Measurements from ENCODE around the gene USP34. TPM values are rescaled to one million over a fixed set of nuclear protein-coding genes. Genes with fewer than 3 reads are reported as not detected.

The USP34 gene
- total and polyA plus RNA-seq, 2 of the 4 experiments (the other 2 are of a cell fraction) = 34.7 to 128 TPM

DNA sequence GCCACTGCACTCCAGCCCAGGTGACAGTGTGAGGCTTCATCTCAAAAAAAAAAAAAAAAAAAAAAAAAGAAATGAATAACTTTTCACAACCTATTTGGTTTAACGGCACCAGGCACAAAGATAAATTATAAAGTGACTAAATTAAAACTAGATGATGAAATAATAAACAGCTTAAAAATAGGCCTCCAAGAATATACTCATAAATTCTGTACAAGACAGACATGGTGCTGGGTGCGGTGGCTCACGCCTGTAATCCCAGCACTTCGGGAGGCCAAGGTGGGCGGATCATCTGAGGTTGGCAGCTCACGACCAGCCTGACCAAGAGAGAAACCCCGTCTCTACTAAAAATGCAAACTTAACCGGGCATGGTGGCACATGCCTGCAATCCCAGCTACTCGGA lies 19.7 kb downstream of the USP34 start:
- no peak for ATAC-seq (ENCODE audit: low read depth)
- no peak overlapping the region for H3K56ac ChIP-seq (ENCODE audit: extremely low read depth, insufficient read depth, low read length)
- ChIA-PET POLR2A (ENCODE audit: unreplicated experiment) (interaction anchor here (0.5 kb wide), 1 partner anchor 8 kb away, joined by 10 read pairs; no protein-coding TSS in a partner anchor), CTCF (no interaction called here)
- no peak overlapping the region for H4K91ac ChIP-seq (ENCODE audit: insufficient read depth, low read depth, low read length)
- H2AK5ac ChIP-seq (ENCODE audit: low read depth, low read length) = no peak overlapping the region
- H3K27me3 ChIP-seq (ENCODE audit: control insufficient read depth, insufficient read depth, low read length) = no peaks in the 10 kb centered on the region
- dilution Hi-C loops (cut with HindIII; ENCODE audit: low sequenced_read_pairs, unreplicated experiment) = no loop called here
- H2BK20ac ChIP-seq (ENCODE audit: low read depth, low read length) = no peak overlapping the region
- no peak overlapping the region for H3K18ac ChIP-seq (ENCODE audit: low read depth, low read length)
- DNase-seq = no peak
- H3K23ac ChIP-seq (ENCODE audit: low read depth, low read length) = no peak overlapping the region
- no peak overlapping the region for H4K5ac ChIP-seq (ENCODE audit: low read depth, low read length)
- H3K4ac ChIP-seq (ENCODE audit: low read depth, low read length) = no peak overlapping the region
- intact Hi-C loops (cut with micrococcal nuclease) = no loop called here
- 0 out of 2 replicates have a peak, but pooled peaks cover 3% of the 10 kb centered on the region for H3K9me1 ChIP-seq (ENCODE audit: insufficient read depth, low read length)
- H3K36me3 ChIP-seq (ENCODE audit: control insufficient read depth, insufficient read depth, low read length) = peaks cover 6% of the 10 kb centered on the region; the same call in 1 of the 2 replicates
- H4K8ac ChIP-seq (ENCODE audit: low read depth in 2 of 2, low read length in 2 of 2) = no peak overlapping the region
- no peak overlapping the region for H3K4me3 ChIP-seq (ENCODE audit: insufficient read depth, low read depth, low read length)
- H3K4me1 ChIP-seq (ENCODE audit: control insufficient read depth, insufficient read depth, low read length) = no peaks in the 10 kb centered on the region; the same call in 1 of the 2 replicates
- H2BK5ac ChIP-seq (ENCODE audit: low read depth, low read length, poor library complexity, severe bottlenecking) = no peak overlapping the region
- H2BK15ac ChIP-seq (ENCODE audit: low read depth, low read length) = no peak overlapping the region
- H3K27ac ChIP-seq (ENCODE audit: insufficient read depth, low read length) = no peak overlapping the region
- no peak overlapping the region for H3K9ac ChIP-seq (ENCODE audit: low read depth, low read length)
- H2AFZ ChIP-seq (replicated peaks; ENCODE audit: low read length, poor library complexity) = no peak overlapping the region
- H2AK9ac ChIP-seq (replicated peaks; ENCODE audit: low read depth, low read length, poor library complexity) = no peak overlapping the region
- no peaks in the 10 kb centered on the region; the same call in 1 of the 2 replicates for H3K9me3 ChIP-seq (ENCODE audit: control insufficient read depth, insufficient read depth, low read length)
- H3K4me2 ChIP-seq (ENCODE audit: low read depth, low read length) = no peak overlapping the region
- no peak overlapping the region for H3K14ac ChIP-seq (replicated peaks; ENCODE audit: low read depth, low read length)
- TF ChIP-seq, protein P1, sequence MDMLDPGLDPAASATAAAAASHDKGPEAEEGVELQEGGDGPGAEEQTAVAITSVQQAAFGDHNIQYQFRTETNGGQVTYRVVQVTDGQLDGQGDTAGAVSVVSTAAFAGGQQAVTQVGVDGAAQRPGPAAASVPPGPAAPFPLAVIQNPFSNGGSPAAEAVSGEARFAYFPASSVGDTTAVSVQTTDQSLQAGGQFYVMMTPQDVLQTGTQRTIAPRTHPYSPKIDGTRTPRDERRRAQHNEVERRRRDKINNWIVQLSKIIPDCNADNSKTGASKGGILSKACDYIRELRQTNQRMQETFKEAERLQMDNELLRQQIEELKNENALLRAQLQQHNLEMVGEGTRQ (IDR thresholded peaks at IDR 0.05; ENCODE audit: low read depth, low read length) = no peak
- TF ChIP-seq RFX5 (IDR thresholded peaks at IDR 0.05; ENCODE audit: low read depth, low read length) (no peak), MAZ (IDR thresholded peaks at IDR 0.05; ENCODE audit: borderline replicate concordance, low read depth, low read length) (no peak), POLR2A (IDR thresholded peaks at IDR 0.05; ENCODE audit: low read depth, low read length) (no peak), MXI1 (IDR thresholded peaks at IDR 0.05; ENCODE audit: borderline replicate concordance, low read depth, low read length) (no peak), SMC3 (IDR thresholded peaks at IDR 0.05; ENCODE audit: low read depth, low read length) (no peak), CEBPB (IDR thresholded peaks at IDR 0.05; ENCODE audit: low read depth, low read length) (no peak), NFE2L2 (IDR thresholded peaks at IDR 0.05; ENCODE audit: low read depth, low read length) (no peak), MAFK (IDR thresholded peaks at IDR 0.05; ENCODE audit: low read depth, low read length) (no peak), FOS (IDR thresholded peaks at IDR 0.05; ENCODE audit: low read depth, low read length) (no peak), RCOR1 (IDR thresholded peaks at IDR 0.05; ENCODE audit: insufficient replicate concordance, low read length) (no peak), RAD21 (IDR thresholded peaks at IDR 0.05; ENCODE audit: low read length) (no peak), BHLHE40 (IDR thresholded peaks at IDR 0.05; ENCODE audit: low read depth, low read length) (no peak), CHD1 (IDR thresholded peaks at IDR 0.05; ENCODE audit: low read depth, low read length) (no peak)
- TF ChIP-seq, protein P2, sequence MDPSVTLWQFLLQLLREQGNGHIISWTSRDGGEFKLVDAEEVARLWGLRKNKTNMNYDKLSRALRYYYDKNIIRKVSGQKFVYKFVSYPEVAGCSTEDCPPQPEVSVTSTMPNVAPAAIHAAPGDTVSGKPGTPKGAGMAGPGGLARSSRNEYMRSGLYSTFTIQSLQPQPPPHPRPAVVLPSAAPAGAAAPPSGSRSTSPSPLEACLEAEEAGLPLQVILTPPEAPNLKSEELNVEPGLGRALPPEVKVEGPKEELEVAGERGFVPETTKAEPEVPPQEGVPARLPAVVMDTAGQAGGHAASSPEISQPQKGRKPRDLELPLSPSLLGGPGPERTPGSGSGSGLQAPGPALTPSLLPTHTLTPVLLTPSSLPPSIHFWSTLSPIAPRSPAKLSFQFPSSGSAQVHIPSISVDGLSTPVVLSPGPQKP (IDR thresholded peaks at IDR 0.05; ENCODE audit: borderline replicate concordance, low read depth, low read length) = no peak
- TF ChIP-seq, protein P3, sequence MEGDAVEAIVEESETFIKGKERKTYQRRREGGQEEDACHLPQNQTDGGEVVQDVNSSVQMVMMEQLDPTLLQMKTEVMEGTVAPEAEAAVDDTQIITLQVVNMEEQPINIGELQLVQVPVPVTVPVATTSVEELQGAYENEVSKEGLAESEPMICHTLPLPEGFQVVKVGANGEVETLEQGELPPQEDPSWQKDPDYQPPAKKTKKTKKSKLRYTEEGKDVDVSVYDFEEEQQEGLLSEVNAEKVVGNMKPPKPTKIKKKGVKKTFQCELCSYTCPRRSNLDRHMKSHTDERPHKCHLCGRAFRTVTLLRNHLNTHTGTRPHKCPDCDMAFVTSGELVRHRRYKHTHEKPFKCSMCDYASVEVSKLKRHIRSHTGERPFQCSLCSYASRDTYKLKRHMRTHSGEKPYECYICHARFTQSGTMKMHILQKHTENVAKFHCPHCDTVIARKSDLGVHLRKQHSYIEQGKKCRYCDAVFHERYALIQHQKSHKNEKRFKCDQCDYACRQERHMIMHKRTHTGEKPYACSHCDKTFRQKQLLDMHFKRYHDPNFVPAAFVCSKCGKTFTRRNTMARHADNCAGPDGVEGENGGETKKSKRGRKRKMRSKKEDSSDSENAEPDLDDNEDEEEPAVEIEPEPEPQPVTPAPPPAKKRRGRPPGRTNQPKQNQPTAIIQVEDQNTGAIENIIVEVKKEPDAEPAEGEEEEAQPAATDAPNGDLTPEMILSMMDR (conservative IDR thresholded peaks at IDR 0.05; ENCODE audit: low read depth, low read length) = no peak
- H2BK120ac ChIP-seq (ENCODE audit: low read depth, low read length) = no peak overlapping the region
- 100% methylated on average over 6 of the region's 9 CpGs; no CpG with 5 or more reads in 1 of the 2 experiments for WGBS, 2 experiments (ENCODE audit: extremely low coverage in 2 of 2, insufficient read length in 1 of 2)
- peaks cover 9 to 67% of the 10 kb centered on the region in 2 experiments for H3K79me1 ChIP-seq (ENCODE audit: low read depth in 1 of 2, low read length in 2 of 2)
- BruUV-seq (replicated peaks) = no TSS peak
- in situ Hi-C loops (cut with MboI; ENCODE audit: low sequenced_read_pairs) = no loop called here
- H4K20me1 ChIP-seq (ENCODE audit: insufficient read depth, low read length) = peaks cover 74% of the 10 kb centered on the region

All from IMR-90 (cell line).